GM18508 (cell line): ENCODE data around the gene CA6.
"Not testable (repeated sequence)": the region's sequence is repeated elsewhere in the genome, so short reads cannot be mapped to it uniquely, and the experiment has no call there.

Source experiments
- ATAC-seq: cut with Tn5 transposase; IDR thresholded peaks from one replicate; pipeline ENCODE4 v1.9.1; 2021; ENCODE audit warnings: moderate number of reproducible peaks; ENCODE audit not compliant: insufficient read depth, unreplicated experiment

Gene CA6

DNA sequence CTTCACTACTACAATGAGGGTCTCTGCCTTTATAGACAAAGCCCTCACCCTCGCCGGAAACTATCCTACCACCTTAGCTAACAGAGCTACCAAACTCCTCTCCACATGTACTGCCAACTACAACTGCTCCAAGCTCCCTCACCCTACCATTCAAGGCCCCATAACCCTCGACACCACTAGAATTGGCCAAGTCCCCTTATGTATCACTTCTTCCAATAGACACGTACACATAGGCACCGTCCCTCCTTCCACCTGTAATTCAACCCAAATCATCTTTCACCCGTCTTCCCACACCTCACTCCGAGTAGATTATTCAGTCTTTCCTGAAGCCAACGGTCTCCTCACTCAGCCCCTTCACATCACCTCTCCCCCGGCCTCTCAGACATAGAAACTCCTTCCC lies 19.7 kb upstream of the CA6 start:
- no peak for ATAC-seq

DNA sequence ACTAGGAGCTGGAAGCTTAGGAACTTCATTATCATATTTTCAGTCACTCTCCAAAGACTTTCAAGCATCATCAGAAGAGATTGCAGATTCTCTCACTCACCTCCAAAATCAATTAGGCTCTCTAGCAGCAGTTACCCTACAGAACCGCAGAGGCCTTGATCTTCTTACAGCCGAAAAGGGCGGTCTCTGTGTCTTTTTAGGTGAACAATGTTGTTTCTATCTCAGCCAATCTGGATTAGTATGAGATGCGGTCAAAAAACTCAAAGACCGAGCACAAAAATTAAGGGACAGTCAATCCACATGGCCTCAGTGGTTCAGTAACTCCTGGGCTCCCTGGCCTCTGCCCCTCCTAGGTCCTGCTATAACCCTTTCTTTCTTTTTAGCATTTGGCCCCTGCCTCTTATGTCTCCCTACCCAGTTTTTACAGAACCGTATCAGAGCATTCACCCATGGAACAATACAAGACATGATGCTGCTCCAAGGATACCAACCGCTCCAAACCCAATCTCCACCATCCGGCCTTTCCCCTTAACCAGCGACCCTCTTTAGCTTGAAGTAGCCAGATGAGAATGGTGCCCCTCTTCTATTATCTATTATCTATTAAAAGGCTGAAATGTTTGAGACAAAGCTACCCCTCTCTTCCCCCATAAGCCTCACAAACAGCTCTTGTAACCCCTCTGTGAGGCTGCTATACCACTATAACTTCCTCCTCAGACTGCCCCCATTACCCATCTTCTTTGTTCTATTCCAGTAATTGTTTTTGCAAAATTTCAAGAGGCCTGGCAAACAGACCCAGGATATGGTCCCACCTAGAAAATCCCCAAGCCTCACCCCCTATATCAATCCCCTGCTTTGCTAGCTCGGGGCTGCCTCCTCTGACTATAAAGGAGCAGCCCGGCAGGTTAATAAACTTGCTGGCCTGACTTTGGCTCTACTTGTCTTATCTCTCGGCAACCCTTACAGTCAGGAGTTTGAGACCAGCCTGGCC lies 18.7 kb upstream of the CA6 start:
- ATAC-seq = no peak

DNA sequence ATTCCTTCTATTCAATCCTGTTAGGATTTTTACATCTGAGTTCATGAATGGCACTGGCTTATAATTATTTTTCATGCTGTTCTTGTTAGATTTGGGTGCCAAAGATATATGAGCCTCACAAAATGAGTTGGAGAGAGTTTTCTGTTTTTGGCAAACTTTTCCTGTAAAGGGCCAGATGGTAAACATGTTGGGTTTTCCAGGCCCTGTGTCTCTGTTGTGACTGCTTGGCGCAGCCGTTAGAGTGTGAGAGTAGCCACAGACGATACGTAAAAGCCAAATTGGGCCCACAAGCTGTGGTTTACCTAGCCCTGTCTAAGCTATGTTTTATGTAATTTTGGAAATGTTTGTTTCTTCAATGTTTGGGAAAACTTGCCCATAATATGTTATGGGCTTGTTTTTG lies 15.6 kb upstream of the CA6 start:
- no peak for ATAC-seq

DNA sequence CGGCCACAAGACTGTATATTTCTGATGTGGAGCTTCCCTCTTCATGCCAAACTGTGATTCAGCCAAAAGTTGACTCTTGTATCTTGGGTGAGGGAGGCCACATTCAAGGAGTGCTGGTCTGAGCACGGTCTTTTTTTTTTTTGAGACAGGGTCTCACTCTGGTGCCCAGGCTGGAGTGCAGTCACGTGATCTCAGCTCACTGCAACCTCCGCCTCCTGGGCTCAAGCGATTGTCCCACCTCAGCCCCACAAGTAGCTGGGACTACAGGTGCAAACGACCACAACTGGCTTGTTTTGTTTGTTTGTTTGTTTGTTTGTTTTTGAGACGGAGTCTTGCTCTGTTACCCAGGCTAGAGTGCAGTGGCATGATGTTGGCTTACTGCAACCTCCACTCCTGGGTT lies 8.6 kb upstream of the CA6 start:
- ATAC-seq = not testable (repeated sequence)

DNA sequence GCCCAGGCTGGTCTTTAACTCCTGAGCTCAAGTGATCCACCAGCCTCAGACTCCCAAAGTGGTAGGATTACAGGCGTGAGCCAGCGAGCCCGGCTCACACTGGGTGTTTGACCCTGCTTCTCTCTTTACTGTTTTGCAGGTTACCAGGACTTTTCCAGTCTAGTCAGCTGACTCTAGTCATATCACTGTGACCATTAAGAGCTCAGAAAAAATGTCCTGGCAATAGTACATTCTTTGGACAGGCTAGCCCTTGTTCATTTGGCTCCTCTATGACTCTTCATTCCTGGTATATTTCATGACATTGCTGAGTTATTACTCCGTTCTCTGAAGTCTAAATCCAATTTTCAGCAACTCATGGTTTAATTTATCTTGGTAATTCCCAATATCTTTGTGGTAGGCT lies 8.0 kb upstream of the CA6 start:
- no peak for ATAC-seq

DNA sequence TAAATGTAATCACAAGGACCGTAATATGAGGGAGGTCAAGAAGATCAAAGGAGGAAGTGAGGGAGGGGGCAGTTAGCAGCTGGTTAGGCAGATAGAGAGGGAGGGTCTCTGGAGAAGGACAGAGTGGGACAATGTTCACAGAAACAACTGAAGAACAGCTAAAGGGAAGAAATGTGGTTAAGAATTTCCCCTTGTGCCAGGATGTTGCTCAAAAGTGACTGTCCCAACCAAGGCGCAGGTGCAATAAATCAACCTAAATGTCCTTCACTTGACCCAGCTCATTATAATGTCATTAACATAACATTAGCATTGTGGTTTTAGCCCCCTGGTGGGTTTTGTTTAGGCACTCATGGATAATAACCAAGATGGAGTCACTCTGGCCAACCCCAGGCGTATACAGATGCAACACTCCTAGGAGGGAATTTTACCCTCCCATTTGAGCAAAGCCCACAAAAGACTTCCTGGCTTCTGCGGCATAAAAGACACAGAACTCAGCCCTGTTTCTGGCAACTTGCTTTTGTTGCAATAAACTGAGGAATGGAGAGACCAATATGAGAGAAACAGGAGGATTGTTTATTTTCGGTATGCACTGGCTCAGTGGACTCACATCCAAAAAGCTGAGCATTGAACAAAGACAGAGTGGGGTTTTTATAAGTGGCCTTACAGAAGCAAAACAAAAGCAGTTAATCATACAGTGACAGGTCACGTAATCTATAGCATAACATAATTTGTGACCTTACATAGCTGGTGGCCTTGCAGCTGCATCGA lies 7.3 kb upstream of the CA6 start:
- no peak for ATAC-seq

DNA sequence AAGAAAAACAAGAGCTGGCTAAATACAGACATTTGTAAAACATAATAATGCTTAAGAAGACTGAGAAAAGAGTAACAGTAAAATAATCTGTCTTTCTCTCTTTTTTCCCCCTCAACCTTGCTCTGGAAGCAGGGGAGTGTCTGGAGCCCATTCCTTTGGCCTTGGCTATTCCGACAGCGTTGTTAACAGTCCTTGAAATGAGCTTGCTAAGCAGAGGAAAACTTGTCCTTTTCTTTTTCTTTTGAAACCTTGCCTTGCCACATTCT lies 6.7 kb upstream of the CA6 start:
- no peak for ATAC-seq

DNA sequence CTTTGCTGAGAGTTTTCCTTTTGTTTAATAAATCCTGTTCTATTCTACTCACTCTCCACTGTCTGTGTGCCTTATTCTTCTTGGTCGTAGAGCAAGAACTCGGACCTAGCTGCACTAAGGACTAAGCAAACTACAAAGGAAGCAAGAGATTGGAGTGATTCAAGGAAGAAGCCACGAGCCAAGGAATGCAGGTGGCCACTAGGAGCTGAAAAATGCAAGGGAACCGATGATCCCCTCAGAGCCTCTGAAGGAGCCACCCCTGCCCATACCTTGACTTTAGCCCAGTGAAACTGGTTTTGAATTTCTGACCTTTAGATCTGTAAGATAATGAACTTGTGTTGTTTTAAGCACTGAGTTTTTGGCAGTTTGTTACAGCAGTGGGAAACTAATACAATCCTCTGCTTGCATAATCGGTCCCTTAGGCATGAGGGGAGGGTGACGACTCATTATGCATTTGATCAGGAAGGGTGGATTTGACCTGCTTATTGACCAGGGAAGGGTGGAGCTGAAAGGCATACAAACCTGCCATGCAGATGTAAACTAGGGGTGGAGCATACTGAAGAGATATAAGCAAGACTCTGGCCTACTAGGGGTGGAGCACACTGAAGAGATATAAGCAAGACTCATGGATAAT lies 6.2 kb upstream of the CA6 start:
- no peak for ATAC-seq

DNA sequence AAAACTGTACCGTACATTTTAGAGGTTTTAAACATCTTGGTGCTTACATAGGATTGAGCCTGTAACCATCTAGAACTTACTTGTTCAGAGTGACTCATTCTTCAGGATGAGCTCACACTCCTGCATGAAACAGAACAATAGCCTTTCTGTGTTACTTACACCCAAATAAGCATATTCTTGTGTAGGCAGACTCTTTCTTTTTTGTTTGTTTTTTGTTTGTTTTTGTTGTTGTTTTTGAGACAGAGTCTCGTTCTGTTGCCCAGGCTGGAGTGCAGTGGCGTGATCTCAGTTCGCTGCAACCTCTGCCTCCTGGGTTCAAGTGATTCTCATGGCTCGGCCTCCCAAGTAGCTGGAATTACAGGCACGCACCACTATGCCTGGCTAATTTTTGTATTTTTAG lies 3.8 kb upstream of the CA6 start:
- no peak for ATAC-seq

DNA sequence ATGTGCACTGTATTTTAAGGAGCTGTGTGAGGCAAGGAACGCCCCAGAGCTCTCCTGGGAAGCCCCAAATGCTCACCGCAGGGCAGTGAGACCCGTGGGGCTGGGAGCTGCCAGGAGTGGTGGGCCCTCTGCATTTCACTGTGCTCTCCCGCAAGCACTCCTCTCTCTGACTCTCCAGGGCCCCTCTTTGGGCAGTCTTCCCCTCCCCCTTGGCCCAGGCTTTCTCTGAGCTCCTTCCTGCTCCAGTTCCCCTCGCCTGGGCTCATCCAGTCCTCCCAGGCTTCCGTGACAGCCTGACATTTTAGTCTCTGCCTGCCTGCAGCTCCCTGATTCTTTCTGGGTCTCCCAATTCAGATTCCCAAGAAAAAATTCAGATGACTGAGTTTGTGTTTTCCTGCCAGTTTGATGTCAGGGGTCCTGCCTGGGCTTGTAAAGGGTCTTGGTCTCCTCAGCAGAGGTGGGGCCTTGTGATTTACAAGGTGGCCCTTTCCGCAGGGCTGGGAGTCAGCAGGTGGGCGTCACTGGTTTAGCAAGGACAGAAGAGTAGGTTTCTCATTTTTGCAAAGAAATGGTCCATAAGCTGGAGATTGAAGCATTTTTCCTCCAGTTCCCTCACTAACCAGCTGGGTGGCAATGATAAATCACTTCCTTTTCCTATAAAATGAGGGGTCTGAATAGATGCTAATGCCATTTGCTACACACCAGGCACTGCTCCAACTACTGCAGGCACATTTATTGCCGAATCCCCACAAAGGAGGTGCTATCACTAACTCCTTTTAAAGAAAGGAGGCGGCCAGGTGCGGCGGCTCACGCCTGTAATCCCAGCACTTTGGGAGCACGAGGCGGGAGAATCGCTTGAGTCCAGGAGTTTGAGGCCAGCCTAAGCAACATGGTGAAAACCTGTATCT lies 1.9 kb upstream of the CA6 start:
- no peak for ATAC-seq

DNA sequence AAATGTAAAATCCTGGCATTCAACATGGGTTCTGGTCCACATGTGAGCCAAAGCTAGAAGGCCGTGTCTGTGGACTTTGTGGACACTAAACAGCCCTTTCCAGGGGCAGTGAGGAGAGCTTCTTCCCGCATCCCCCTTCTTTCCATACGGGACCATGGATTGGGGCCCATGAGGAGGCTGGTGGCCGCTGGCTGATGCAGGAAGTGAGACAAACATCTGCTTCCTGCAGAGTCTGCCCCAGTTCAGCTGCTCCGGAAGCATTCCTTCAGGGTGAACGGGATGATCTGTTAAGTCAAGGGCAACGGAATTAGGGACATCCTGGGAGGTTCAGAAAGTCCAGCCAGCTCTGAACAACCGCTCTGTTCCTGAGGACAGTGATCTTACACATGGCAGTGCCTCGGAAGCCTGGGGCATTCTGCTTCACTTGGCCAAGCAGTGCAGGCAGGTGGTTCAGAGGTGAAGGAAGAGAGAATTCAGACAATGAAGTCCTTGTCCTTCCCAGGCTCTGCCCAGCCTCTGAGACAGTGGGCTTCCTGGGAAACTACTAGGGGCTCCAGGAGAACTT lies 1.5 kb downstream of the CA6 start:
- ATAC-seq = no peak

DNA sequence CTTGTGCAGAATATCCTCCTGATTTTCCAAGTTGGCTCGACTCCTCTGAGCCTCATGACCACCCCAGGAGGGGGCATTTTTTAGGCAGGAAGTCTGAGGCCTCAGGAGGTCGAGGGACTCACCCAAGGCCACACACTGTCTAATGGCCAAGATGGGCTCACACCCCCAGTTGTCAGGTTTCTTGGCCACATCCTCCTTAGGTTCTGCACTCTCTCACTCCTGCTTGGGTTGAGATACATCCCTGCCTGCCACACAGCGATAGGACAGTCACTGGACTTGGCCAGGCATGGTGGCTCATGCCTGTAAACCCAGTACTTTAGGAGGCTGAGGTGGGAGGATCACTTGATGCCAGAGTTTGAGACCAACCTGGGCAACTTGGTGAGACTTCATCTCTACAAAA lies 4.6 kb downstream of the CA6 start:
- no peak for ATAC-seq

DNA sequence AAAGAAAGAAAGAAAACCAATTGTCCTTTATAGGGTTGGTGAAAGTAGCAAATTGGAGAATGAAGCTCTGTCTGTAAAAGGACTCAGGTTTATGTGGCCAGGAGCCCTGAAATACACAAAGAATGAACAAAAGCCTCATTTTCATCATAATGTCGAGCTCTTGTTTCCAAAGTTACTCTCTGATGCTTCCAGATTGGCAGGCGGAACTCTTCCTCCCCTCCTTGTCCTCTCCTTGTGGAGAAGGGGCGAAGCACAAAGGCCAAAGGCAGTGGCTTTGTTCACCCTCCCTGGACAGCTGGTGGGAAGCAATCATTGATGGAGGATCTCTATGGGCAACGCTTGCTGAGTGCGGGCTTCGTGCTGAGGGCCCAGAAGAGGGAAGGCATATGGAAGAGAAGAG lies 5.6 kb downstream of the CA6 start:
- no peak for ATAC-seq

DNA sequence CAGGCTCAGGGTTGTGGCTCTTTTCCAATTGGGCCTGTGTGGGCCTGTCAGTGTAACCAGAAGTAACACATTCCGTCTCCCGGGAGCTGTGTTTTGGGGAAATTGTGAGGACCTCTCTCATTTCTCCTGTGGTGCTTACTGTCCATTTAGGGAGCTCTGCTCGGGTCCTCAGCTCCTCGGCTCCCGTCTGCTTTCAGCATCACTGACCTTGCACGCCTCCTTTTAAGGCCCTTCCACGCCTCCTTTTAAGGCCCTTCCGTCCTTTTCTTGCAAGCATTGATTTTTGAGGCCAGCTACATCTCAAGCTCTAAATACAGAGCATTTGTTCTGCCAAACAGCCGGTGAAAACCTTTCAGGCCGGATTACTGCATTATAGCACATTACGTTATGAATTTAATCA lies 9.7 kb downstream of the CA6 start:
- no peak for ATAC-seq

DNA sequence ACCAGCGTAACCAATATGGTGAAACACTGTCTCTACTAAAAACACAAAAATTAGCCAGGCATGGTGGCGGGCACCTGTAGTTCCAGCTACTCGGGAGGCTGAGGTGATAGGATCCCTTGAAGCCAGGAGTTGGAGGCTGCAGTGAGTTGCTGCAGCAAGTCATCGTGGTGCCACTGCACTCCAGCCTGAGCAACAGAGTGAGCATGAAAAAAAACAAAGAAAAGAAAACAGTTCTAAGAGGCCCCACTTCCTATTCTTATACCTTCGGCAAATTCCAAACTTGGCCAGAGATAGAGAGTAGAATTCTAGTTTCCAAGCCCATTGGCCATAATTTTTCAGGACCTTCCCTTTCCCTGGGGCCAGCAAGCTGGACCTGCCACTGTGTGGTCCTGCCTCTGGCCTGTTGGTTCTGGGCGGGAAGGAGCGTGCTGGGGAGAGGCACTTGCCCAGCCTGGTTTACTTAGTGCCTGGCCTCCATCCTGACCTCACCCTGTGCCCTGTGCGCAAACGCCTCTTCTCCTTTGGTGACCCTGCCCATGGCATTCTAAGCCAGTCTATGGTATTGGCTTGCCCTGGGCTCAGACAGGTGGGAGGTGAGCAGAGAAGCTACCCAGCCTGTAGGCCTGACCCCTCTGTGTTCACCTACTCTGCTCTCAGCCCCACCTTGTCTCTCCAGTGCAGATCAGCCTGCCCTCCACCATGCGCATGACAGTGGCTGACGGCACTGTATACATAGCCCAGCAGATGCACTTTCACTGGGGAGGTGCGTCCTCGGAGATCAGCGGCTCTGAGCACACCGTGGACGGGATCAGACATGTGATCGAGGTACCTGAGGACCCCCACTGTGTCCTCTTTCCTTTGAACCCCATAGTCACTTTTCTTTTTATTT lies 11.0 kb downstream of the CA6 start:
- no peak for ATAC-seq

DNA sequence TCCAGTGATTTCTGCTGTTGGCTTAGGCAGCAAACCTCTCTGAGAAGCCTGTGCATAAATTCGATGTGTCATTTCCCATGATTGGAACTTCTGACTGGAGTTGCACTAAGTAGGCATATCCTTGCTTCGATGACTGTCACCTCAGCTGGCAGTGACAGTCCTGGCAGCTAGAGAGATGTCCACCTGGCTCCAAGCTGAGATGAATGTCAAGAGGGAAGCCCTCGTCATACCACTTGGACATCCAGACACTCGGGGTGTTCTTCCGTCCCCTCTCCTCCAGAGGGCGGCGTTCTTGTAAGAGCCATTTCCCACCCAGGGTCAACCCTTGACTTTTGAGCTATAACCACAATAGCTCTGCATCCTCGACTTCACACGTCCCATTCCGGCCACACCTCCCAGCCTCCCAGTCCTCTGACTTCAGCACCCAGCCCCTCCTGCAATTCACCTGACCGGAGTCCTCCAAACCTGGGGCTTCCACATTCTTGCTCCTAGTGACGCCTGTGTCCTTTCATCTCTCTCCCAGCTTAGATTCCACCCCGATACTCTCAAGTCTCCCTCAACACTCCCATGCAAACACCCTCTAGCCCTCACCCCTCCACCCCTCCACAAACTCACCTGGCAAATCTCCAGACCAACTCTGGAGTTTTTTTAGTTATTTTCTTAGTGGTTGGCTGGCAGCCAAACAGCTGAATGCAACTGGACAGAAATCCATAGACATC lies 17.3 kb downstream of the CA6 start:
- no peak for ATAC-seq

DNA sequence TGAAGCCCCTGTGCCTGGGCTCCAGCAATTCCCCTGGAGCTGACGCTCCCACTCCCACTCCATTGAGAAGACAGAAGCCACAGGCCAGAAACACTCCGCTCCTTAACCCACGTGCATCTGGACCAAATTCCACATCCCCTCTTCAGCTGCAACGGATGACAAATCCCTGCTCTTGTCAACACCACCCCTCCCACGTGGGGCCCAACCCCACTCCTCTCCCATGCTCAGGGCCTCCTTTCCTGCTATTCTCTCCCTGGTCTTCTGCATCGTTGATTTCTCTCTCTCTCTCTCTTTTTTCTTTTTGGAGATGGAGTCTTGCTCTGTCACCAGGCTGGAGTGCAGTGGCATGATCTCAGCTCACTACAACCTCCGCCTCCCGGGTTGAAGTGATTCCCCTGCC lies 18.3 kb downstream of the CA6 start:
- ATAC-seq = no peak

DNA sequence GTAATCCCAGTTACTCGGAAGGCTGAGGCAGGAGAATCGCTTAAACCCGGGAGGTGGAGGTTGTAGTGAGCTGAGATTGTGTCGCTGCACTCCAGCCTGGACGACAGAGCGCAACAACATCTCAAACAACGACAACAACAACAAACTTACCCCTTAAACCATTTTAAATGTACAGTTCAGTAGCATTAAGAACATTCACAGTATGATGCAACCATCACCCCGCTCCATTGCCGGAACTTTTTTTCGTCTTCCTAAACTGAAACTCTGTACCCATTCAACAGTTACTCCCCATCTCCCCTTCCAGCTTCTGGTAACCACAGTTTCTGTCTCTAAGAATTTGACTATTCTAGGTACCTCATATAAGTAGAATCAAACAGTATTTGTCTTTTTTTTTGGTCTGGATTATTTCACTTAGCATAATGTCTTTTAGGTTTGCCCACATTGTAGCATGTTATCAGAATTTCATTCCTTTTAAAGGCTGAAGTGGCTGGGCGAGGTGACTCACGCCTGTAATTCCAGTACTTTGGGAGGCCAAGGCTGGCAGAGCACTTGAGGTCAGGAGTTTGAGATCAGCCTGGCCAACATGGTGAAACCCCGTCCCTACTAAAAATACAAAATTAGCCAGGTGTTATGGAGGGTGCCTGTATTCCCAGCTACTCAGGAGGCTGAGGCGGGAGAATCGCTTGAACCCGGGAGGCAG lies 19.6 kb downstream of the CA6 start:
- ATAC-seq = no peak
